Mammary epithelial cell (primary cell): ENCODE data around the gene RNASE13.

Source experiments
- EZH2 ChIP-seq: IDR thresholded peaks from 2 replicates; pipeline ENCODE4 v1.6.1; 2012; ENCODE audit warnings: low read length, inconsistent platforms, borderline replicate concordance
- TF ChIP-seq, protein P1 (sequence below), 2 donors: IDR thresholded peaks in 1 of 2; conservative IDR thresholded peaks in 1 of 2; 2 replicates each; pipeline ENCODE4 v1.5.1; 2011 to 2012; ENCODE audit warnings: inconsistent platforms in 2 of 2, low read length in 2 of 2, mild to moderate bottlenecking in 2 of 2, control low read depth in 1 of 2, low read depth in 1 of 2; ENCODE audit not compliant: insufficient read depth in 1 of 2; ENCODE audit errors: extremely low read depth in 1 of 2

DNA sequence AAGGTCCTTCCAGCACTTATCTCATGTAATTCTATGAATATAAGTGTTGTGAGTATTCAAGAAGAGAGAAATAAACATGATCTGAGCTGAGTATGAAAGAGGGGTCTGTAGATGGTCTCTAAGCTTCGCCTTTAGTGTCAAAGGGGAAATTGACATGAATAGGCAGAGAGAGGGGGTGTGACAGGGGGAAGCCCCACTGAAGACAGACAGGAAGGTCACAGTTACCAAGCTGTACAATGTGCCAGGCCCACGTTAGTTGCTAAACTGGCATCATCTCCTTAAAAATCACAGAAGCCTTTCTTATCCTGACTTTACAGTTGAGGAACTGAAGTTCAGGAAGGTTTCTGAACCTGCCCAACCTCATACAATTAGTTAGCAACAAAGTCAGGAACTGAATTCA, 43.1 kb upstream of the RNASE13 start:
- TF ChIP-seq, protein P1, sequence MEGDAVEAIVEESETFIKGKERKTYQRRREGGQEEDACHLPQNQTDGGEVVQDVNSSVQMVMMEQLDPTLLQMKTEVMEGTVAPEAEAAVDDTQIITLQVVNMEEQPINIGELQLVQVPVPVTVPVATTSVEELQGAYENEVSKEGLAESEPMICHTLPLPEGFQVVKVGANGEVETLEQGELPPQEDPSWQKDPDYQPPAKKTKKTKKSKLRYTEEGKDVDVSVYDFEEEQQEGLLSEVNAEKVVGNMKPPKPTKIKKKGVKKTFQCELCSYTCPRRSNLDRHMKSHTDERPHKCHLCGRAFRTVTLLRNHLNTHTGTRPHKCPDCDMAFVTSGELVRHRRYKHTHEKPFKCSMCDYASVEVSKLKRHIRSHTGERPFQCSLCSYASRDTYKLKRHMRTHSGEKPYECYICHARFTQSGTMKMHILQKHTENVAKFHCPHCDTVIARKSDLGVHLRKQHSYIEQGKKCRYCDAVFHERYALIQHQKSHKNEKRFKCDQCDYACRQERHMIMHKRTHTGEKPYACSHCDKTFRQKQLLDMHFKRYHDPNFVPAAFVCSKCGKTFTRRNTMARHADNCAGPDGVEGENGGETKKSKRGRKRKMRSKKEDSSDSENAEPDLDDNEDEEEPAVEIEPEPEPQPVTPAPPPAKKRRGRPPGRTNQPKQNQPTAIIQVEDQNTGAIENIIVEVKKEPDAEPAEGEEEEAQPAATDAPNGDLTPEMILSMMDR (conservative IDR thresholded peaks at IDR 0.05 in 1 of 2, IDR thresholded peaks at IDR 0.05 in 1 of 2; ENCODE audit: extremely low read depth in 1 of 2, insufficient read depth in 1 of 2, low read depth in 1 of 2, low read length in 2 of 2): no peak
- TF ChIP-seq EZH2: no peak
